ENCODE measurements around the gene ZNF662.

ZNF662 gene

DNA sequence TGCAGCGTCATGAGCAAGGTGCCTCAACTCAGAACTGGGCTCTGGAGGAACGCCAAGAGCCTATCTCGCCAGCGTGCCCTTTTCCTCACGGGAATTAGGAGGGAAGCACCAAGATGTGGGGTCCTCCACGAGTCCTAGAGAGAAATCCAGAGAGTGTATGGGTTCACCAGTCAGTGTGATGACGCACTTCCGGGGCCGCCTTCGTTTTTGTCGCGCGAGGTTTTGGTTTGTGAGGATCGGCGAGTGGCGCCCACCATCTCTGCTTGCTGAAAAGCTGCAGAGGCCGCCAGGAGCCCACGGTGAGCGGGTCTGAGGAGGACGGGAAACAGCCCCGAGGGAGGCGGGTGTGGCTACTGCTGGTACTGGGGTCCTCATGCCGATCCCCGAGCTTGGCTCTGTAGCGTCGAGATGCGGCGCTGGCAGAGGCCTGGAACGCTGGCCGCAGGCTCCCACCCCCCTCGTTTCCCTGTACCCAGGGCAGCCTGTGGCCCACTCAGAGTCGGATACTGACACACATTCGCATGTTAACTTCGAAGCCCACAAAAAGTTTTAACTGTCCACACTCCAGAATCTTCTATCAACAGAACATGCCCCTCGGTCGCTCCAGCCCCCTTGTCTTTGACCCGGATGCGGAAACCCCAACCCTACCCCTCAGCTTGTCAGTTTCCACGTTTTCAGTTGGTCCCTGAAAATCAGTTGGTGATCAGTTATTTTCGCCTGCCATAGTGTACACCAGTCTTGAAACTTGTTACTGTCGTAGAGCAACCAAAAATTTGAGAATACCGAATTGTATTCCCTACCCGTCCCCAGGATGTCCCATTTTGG is 30.4 kb downstream of the ZNF662 start:
- peak; percentile 30 for DNase-seq (ENCODE audit: low read depth in 2 of 2)

DNA sequence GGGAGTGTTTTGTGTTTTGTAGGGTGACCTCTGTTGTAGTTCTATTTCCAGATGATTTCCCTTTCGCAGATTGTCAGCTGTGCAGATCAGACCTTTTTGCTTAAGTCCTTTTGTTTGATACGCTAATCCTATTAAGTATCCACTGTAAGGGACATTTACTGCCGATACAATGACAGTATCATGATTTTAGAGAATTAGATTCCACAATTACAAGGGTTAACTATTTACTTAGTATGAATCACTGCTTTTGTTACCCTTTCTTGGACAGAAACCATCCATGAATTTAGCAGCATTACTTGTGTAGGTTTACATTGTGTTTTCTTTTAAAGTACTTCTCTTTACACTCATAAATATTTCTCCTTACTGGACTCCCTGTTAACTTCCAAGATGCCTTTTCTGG is 31.4 kb downstream of the ZNF662 start:
- DNase-seq (ENCODE audit: low read depth in 2 of 2), result no peak

DNA sequence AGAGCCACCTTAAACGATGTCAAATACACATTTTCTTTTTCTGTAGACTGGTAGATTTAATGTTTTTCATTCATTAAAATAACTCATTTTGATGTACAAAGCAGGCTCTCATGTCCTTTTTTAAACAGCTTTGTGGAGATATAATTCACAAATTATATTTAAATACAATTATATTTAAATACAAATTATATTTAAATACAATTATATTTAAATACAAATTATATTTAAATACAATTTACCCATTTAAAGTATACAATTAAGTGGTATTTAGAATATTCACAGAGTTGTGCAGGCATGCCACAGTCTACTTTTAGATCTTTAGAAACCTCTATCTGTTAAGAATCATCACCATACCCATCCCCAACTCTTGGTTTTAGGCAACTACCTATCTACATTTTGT is 36.8 kb downstream of the ZNF662 start:
- no peak for DNase-seq (ENCODE audit: low read depth in 2 of 2)

DNA sequence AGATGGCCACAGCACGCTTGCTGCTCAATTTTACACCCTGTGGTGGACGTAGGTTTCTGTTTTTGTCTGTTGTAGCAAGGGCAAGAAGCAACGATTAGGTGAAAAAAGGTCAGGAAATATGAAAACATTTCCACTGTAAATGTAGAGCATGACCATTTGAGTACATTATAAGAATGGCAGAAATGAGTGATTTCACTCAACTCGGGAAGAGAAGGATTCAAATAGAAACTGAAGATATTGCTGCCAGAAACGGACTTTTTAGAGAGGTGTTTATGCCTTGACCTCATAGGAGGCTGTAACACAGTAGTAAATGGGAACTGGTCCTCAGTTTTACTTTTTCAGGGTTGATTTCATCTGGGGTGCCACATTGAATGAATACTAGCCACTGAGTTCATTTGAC is 40.1 kb downstream of the ZNF662 start:
- DNase-seq (ENCODE audit: low read depth in 2 of 2), result no peak

DNA sequence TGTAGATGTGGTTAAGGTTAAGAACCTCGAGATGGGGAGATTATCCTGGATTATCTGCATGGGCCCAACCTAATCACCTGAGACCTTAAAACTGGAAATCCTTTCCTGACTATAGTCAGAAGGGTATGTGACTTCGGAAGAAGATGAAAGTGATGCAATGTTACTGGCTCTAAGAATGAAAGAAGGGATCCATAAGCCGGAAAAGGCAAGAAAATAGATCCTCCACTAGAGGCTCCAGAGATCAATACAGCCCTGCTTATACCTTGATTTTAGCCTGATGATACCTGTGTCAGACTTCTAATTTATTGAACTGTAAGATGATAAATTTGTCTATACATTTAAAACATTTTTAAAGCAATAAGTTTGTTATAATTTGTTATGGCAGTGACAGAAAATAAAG is 51.6 kb downstream of the ZNF662 start:
- DNase-seq (ENCODE audit: low read depth in 2 of 2), result no peak

DNA sequence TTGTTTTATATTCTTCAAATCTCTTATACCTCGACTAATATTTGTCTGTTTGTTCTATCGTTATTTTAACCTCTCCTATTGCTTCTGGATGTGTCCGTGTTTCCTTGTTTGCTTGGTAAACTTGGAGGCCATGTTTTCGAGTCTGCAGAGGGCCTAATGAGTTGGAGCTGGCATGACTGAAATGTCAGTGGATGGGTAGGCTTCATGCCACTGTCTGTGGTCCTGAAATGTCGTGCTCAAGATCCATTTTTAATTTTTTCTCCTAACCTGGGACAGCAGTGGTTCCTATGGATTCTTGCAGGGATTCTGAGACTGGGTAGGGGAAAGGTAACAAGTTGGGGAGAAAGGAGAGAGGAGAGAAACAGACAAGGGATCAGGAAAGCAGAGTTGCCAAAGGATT is 54.3 kb downstream of the ZNF662 start:
- DNase-seq (ENCODE audit: low read depth in 2 of 2), result no peak

DNA sequence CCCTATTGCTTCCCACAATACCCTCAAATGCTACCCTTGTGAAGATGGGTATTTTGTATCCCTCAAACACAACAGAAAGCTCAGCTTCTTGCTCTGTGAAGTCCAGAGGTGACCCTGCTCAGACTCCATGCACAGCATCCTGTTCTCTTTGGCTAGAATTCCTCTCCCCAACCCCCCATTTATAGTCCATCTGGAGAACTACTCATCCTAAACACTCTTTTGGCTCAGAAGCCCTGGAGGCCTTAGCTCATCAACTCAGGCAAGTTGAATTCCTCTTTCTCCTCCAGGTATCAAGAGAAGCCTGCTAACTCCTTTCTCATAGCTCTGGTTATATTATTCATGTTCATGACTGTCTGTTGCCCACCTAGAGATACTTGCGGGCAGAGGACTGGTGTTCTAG is 54.8 kb downstream of the ZNF662 start:
- DNase-seq (ENCODE audit: low read depth in 2 of 2), result no peak

DNA sequence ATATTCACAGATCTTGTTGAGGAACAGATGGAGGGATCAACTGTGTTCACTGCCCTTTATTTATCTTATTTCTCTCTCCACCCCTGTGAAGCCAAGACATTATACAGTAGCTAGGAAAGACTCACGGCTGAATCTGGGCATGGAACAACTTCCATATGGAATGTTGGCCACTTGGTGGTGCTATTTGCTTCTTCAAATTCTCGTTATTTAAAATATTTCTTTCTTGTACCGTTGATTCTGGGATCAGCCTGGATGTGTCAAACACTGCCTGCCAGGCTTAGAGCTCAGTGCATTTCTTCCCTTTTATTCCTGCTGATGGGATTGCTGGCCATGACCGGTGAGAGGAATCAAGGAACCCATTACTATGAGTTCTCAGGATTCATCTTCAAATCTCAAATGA is 55.7 kb downstream of the ZNF662 start:
- peak; percentile 15 to 20 for DNase-seq (ENCODE audit: low read depth in 2 of 2)

DNA sequence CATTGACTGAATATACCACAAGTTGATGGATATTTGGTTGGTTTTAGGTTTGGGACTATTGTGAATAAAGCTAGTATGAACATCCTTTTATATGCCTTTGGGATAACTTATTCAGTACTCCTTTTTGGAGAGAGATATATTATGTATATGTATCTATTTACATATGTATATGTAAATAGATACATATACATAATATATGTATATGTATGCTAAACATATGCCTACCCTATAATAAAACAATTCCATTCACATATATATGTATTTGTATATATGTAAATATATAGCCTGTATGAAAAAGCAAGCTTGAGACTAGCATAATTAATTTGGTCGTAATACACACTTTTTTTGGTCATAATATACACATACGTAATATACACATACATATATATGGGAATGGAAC is 57.3 kb downstream of the ZNF662 start:
- DNase-seq (ENCODE audit: low read depth in 2 of 2), result no peak

DNA sequence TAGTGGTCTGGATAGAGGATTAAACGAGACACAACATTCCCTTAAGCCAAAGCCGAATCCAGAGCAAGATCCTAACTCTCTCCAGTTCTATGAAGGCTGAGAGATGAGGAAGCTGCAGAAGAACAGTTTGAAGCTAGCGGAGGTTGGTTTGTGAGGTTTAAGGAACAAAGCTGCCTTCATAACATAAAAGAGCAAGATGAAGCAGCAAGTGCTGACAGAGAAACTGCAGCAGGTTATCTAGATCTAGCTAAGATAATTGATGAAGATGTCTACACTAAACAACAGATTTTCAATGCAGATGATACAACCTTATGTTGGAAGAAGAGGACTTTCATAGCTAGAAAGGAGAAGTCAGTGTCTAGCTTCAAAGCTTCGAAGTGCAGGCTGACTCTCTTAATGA is 58.3 kb downstream of the ZNF662 start:
- DNase-seq (ENCODE audit: low read depth in 2 of 2), result no peak
